ENCODE results near the gene BCAS1.

DNA sequence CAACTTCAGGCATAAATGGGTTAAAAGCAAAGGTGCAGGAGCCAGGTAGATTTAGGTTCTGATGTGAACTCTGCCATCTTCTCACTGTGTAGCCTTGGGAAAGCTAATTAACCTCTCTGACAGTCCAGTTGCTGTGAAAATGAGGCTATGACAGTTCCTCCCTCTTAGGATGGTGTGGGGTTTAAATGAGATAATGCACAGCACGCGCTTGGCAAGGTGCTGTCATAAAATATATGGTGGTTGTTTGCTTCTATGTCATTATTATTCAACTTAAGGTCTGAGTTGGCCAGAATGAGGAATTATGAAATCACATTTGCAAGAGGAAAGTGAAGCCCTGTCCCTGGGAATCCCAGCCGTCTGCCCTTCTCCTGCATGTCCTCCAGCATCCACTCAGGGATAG lies 15.5 kb upstream of the BCAS1 start:
- TF ChIP-seq, protein P1, sequence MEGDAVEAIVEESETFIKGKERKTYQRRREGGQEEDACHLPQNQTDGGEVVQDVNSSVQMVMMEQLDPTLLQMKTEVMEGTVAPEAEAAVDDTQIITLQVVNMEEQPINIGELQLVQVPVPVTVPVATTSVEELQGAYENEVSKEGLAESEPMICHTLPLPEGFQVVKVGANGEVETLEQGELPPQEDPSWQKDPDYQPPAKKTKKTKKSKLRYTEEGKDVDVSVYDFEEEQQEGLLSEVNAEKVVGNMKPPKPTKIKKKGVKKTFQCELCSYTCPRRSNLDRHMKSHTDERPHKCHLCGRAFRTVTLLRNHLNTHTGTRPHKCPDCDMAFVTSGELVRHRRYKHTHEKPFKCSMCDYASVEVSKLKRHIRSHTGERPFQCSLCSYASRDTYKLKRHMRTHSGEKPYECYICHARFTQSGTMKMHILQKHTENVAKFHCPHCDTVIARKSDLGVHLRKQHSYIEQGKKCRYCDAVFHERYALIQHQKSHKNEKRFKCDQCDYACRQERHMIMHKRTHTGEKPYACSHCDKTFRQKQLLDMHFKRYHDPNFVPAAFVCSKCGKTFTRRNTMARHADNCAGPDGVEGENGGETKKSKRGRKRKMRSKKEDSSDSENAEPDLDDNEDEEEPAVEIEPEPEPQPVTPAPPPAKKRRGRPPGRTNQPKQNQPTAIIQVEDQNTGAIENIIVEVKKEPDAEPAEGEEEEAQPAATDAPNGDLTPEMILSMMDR (IDR thresholded peaks at IDR 0.05; ENCODE audit: low read depth, low read length): no peak
- TF ChIP-seq EZH2phosphoT487 (IDR thresholded peaks at IDR 0.05; ENCODE audit: low read depth): no peak

Measured in OCI-LY3 (cell line).